Measurements from ENCODE around the gene KDM4B. TPM values are rescaled to one million over a fixed set of nuclear protein-coding genes. Genes with fewer than 3 reads are reported as not detected.

Gene KDM4B
- total and polyA plus RNA-seq, 10 of the 15 experiments (the other 5 are each of a cell fraction or from before 2014, with no cell fraction given) = 0.47 to 49.6 (median 16.2) TPM

DNA sequence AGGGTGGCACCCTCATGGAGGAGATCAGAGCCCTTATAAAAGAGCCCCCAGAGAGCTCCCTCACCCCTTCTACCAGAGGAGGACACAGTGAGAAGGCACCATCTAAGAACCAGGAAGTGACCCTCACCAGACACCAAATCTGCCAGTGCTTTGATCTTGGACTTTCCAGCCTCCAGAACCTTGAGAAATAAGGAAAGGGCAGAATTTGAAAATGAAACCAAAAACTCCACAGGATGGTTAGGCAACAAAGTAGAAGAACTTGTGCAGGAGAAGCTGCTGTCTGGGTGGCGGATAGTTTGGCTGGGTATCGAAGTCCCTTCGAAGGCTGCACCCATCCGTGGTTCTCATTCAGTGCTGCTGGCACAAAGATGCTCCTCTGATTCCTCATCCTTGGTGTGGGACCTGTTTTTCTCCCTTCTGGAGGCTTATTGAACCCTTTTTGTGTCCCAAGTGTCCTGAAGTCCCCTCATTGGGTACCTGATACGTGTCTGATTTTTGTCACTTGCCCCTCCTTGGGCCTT, 130.8 kb downstream of the KDM4B start:
- no peak overlapping the region for H3K4me2 ChIP-seq (ENCODE audit: control insufficient read depth, insufficient read depth)
- WGBS (ENCODE audit: insufficient coverage, insufficient replicate concordance, low lambda C conversion rate, missing lambda C conversion rate) = 92% methylated on average over 5 of the region's 5 CpGs
- CTCF ChIA-PET = no interaction called here
- H4K20me1 ChIP-seq (ENCODE audit: control insufficient read depth, insufficient read depth) = no peaks in the 10 kb centered on the region
- no peak for ATAC-seq
- POLR2A ChIA-PET = no interaction called here
- H3K36me3 ChIP-seq (ENCODE audit: control insufficient read depth in 2 of 2, insufficient read depth in 2 of 2, low read length in 1 of 2) = peaks cover 3 to 6% of the 10 kb centered on the region in 2 experiments; a peak in 3 of 4 replicates
- DNase-seq (ENCODE audit: low read depth, low spot score) = no peak
- in situ Hi-C loops (cut with MboI) (no loop called here), intact Hi-C loops (cut with micrococcal nuclease; ENCODE audit: unreplicated experiment) (no loop called here)
- SMC1A ChIA-PET (ENCODE audit: uncharacterized antibody, unreplicated experiment) = no interaction called here
- no peak for FAIRE-seq
- no peaks in the 10 kb centered on the region for H3K79me2 ChIP-seq (ENCODE audit: control insufficient read depth, insufficient read depth, low read length)
- RAD21 ChIA-PET (ENCODE audit: unreplicated experiment) = no interaction called here
- H3K4me3 ChIP-seq = no peak overlapping the region
- no peaks in the 10 kb centered on the region for H3K4me1 ChIP-seq (ENCODE audit: control insufficient read depth, insufficient read depth, low read length)
- no peak overlapping the region for H2AFZ ChIP-seq (ENCODE audit: control insufficient read depth, low read depth, low read length)
- H3K27me3 ChIP-seq (replicated peaks in 1 of 2; ENCODE audit: control insufficient read depth in 2 of 2, insufficient read depth in 2 of 2, low read length in 1 of 2) = no peaks in the 10 kb centered on the region
- TF ChIP-seq, protein P1, sequence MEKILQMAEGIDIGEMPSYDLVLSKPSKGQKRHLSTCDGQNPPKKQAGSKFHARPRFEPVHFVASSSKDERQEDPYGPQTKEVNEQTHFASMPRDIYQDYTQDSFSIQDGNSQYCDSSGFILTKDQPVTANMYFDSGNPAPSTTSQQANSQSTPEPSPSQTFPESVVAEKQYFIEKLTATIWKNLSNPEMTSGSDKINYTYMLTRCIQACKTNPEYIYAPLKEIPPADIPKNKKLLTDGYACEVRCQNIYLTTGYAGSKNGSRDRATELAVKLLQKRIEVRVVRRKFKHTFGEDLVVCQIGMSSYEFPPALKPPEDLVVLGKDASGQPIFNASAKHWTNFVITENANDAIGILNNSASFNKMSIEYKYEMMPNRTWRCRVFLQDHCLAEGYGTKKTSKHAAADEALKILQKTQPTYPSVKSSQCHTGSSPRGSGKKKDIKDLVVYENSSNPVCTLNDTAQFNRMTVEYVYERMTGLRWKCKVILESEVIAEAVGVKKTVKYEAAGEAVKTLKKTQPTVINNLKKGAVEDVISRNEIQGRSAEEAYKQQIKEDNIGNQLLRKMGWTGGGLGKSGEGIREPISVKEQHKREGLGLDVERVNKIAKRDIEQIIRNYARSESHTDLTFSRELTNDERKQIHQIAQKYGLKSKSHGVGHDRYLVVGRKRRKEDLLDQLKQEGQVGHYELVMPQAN (conservative IDR thresholded peaks at IDR 0.05) = no peak
- no peak for TF ChIP-seq YBX1 (IDR thresholded peaks at IDR 0.05)
- TF ChIP-seq TCF12 (IDR thresholded peaks at IDR 0.05; ENCODE audit: low read depth, low read length) = no peak
- TF ChIP-seq, protein P2, sequence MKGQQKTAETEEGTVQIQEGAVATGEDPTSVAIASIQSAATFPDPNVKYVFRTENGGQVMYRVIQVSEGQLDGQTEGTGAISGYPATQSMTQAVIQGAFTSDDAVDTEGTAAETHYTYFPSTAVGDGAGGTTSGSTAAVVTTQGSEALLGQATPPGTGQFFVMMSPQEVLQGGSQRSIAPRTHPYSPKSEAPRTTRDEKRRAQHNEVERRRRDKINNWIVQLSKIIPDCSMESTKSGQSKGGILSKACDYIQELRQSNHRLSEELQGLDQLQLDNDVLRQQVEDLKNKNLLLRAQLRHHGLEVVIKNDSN (IDR thresholded peaks at IDR 0.05; ENCODE audit: borderline replicate concordance, extremely low read length, insufficient read depth, low read depth, low read length) = no peak
- TF ChIP-seq STAT1 (conservative IDR thresholded peaks at IDR 0.05) = no peak
- TF ChIP-seq HDAC2 (IDR thresholded peaks at IDR 0.05) = no peak
- no peak for TF ChIP-seq TCF3 (IDR thresholded peaks at IDR 0.05; ENCODE audit: borderline replicate concordance, insufficient read depth, low read depth, low read length)
- TF ChIP-seq, protein P3, sequence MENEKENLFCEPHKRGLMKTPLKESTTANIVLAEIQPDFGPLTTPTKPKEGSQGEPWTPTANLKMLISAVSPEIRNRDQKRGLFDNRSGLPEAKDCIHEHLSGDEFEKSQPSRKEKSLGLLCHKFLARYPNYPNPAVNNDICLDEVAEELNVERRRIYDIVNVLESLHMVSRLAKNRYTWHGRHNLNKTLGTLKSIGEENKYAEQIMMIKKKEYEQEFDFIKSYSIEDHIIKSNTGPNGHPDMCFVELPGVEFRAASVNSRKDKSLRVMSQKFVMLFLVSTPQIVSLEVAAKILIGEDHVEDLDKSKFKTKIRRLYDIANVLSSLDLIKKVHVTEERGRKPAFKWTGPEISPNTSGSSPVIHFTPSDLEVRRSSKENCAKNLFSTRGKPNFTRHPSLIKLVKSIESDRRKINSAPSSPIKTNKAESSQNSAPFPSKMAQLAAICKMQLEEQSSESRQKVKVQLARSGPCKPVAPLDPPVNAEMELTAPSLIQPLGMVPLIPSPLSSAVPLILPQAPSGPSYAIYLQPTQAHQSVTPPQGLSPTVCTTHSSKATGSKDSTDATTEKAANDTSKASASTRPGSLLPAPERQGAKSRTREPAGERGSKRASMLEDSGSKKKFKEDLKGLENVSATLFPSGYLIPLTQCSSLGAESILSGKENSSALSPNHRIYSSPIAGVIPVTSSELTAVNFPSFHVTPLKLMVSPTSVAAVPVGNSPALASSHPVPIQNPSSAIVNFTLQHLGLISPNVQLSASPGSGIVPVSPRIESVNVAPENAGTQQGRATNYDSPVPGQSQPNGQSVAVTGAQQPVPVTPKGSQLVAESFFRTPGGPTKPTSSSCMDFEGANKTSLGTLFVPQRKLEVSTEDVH (IDR thresholded peaks at IDR 0.05; ENCODE audit: low read depth, partially characterized antibody) = no peak
- TF ChIP-seq SIX5 (IDR thresholded peaks at IDR 0.05; ENCODE audit: low read depth, low read length, severe bottlenecking) = no peak
- no peak for TF ChIP-seq NFYB (IDR thresholded peaks at IDR 0.05; ENCODE audit: insufficient read depth, low read depth, low read length)
- H3K27ac ChIP-seq (ENCODE audit: control insufficient read depth, insufficient read depth) = no peak overlapping the region
- no TSS peak for BruUV-seq (replicated peaks)
- peaks cover 27% of the 10 kb centered on the region; the same call in 2 of the 3 replicates for H3K9me3 ChIP-seq (replicated peaks; ENCODE audit: control insufficient read depth, insufficient read depth, low read length)
- H3K9ac ChIP-seq (ENCODE audit: control insufficient read depth, insufficient read depth, low read length) = no peak overlapping the region

Data from GM12878 (cell line).